ENCODE measurements around the gene STARD13.

Gene STARD13

DNA sequence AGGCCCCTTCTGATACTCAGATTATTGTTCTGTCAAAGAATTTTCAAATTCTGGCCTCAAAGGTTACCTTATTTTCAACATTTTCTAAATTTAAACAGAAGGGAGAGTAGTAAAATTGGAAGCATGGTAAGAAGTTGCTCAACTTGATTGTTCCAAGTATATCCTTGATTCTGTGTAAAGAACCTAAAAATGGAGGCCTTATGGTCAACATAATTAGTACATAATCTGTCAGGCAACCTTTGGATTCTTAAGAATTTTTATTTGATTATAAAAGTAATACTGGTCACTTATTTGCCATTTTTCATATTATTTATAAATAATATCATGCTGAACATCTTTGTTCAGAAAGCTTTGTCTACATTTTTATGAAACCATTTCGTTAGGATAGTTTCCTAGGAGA, 83.9 kb downstream of the STARD13 start:
- Histone ChIP-seq H4K8ac (ENCODE audit: low read length) (no peak overlapping the region), H3K4me3 (ENCODE audit: insufficient read depth in 1 of 2, low read depth in 1 of 2, low read length in 2 of 2) (no peak overlapping the region), H3K9ac (ENCODE audit: low read length) (no peak overlapping the region), H2BK15ac (ENCODE audit: low read depth, poor library complexity, severe bottlenecking) (no peak overlapping the region), H3K79me1 (replicated peaks; ENCODE audit: low read length, poor library complexity, severe bottlenecking) (peaks cover 29% of the 10 kb centered on the region), H2BK5ac (ENCODE audit: low read depth, low read length, poor library complexity, severe bottlenecking) (no peak overlapping the region), H3K4ac (ENCODE audit: low read depth in 1 of 2, low read length in 2 of 2) (no peak overlapping the region), H3K4me1 (ENCODE audit: control insufficient read depth, insufficient read depth, low read depth, low read length) (peaks cover 6% of the 10 kb centered on the region), H3K23ac (ENCODE audit: low read length in 2 of 2) (no peak overlapping the region), H2AK5ac (ENCODE audit: low read length, severe bottlenecking) (no peak overlapping the region), H3K14ac (ENCODE audit: low read length in 2 of 2) (no peak overlapping the region), H2BK12ac (ENCODE audit: low read length in 2 of 2) (no peak overlapping the region), H3K27me3 (ENCODE audit: control insufficient read depth in 1 of 2, insufficient read depth in 1 of 2, low read length in 2 of 2) (no peaks in the 10 kb centered on the region), H3K4me2 (ENCODE audit: low read length, poor library complexity, severe bottlenecking) (no peak overlapping the region), H2AFZ (ENCODE audit: low read depth, low read length) (no peak overlapping the region), H3K9me3 (ENCODE audit: control insufficient read depth, low read length) (no peaks in the 10 kb centered on the region), H2BK120ac (ENCODE audit: low read depth, low read length) (no peak overlapping the region), H3K36me3 (ENCODE audit: control insufficient read depth in 1 of 2, insufficient read depth in 2 of 2, low read depth in 1 of 2, low read length in 2 of 2) (peaks cover 0 to 2% of the 10 kb centered on the region in 2 experiments), H4K91ac (ENCODE audit: low read length) (no peak overlapping the region), H3K18ac (ENCODE audit: low read depth in 1 of 2, low read length in 2 of 2) (no peak overlapping the region), H3K27ac (ENCODE audit: low read length, poor library complexity, severe bottlenecking) (no peak overlapping the region)
- no peak for DNase-seq
- 100% methylated on average over 1 of the region's 1 CpG for WGBS

DNA sequence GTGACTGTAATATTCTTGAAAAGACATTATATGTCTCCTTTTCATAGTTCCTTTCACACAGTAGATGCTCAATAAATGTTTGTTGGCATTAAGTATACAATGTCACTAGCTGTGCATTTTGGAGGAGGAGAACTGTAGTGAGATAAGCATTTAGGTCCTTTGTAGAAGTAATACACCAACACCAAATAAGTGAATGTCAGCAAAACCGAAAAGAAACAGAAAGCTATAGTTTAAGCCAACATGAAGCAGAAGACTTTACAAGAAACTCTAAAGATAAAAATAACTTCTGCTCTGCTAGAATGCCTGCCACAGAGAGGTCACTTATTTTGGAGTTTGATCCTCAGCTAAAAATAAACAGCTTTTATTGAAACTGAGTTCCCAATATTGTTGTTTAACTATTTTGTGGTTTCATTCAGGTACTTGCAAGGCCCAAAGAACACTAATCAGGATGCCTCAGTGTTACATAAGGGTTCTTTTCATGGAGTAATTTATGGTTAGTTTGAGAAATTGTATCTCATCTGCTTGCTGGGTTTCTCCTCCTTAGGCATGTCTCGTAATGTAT, 86.2 kb downstream of the STARD13 start:
- Histone ChIP-seq H3K27me3 (ENCODE audit: control insufficient read depth in 1 of 2, insufficient read depth in 1 of 2, low read length in 2 of 2) (no peaks in the 10 kb centered on the region), H2BK5ac (ENCODE audit: low read depth, low read length, poor library complexity, severe bottlenecking) (no peak overlapping the region), H3K9ac (ENCODE audit: low read length) (no peak overlapping the region), H2AK5ac (ENCODE audit: low read length, severe bottlenecking) (no peak overlapping the region), H3K18ac (ENCODE audit: low read depth in 1 of 2, low read length in 2 of 2) (no peak overlapping the region), H3K4me2 (ENCODE audit: low read length, poor library complexity, severe bottlenecking) (no peak overlapping the region), H3K14ac (ENCODE audit: low read length in 2 of 2) (no peak overlapping the region), H3K4me3 (ENCODE audit: insufficient read depth in 1 of 2, low read depth in 1 of 2, low read length in 2 of 2) (no peak overlapping the region), H4K8ac (ENCODE audit: low read length) (no peak overlapping the region), H2BK12ac (ENCODE audit: low read length in 2 of 2) (no peak overlapping the region), H3K9me3 (ENCODE audit: control insufficient read depth, low read length) (no peaks in the 10 kb centered on the region), H2BK120ac (ENCODE audit: low read depth, low read length) (no peak overlapping the region), H2BK15ac (ENCODE audit: low read depth, poor library complexity, severe bottlenecking) (no peak overlapping the region), H3K4ac (ENCODE audit: low read depth in 1 of 2, low read length in 2 of 2) (no peak overlapping the region), H3K23ac (ENCODE audit: low read length in 2 of 2) (no peak overlapping the region), H3K79me1 (replicated peaks; ENCODE audit: low read length, poor library complexity, severe bottlenecking) (peaks cover 23% of the 10 kb centered on the region), H3K36me3 (ENCODE audit: control insufficient read depth in 1 of 2, insufficient read depth in 2 of 2, low read depth in 1 of 2, low read length in 2 of 2) (peaks cover 0 to 2% of the 10 kb centered on the region in 2 experiments), H3K27ac (ENCODE audit: low read length, poor library complexity, severe bottlenecking) (no peak overlapping the region), H2AFZ (ENCODE audit: low read depth, low read length) (no peak overlapping the region), H4K91ac (ENCODE audit: low read length) (no peak overlapping the region), H3K4me1 (ENCODE audit: control insufficient read depth, insufficient read depth, low read depth, low read length) (peaks cover 4% of the 10 kb centered on the region)
- 97% methylated on average over 2 of the region's 2 CpGs for WGBS
- peak; percentile 30 for DNase-seq

DNA sequence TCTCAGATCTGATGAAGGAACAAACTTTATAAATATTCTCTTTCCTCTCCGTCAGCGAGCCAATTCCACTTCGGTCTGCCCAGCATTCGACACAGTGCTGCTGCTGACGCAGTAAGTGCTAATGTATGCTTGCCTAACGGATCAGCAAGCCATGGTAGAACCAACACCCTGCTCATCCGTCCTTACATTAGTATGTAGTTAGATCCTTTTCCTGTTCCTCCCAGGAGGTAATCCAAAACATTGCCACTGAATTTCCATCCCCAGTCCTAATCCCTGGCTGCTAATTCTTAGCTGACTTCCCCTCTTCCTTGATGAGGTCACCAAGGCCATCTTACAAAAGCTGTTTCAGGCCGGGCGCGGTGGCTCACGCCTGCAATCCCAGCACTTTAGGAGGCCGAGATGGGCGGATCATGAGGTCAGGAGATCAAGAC, 88.0 kb downstream of the STARD13 start:
- H2AK5ac ChIP-seq (ENCODE audit: low read length, severe bottlenecking), result no peak overlapping the region
- H3K14ac ChIP-seq (ENCODE audit: low read length in 2 of 2), result no peak overlapping the region
- H3K36me3 ChIP-seq (ENCODE audit: control insufficient read depth in 1 of 2, insufficient read depth in 2 of 2, low read depth in 1 of 2, low read length in 2 of 2), result peaks cover 0 to 2% of the 10 kb centered on the region in 2 experiments
- no peak overlapping the region for H2BK12ac ChIP-seq (ENCODE audit: low read length in 2 of 2)
- no peak overlapping the region for H3K4me3 ChIP-seq (ENCODE audit: insufficient read depth in 1 of 2, low read depth in 1 of 2, low read length in 2 of 2)
- no peak overlapping the region for H3K23ac ChIP-seq (ENCODE audit: low read length in 2 of 2)
- H2BK120ac ChIP-seq (ENCODE audit: low read depth, low read length), result no peak overlapping the region
- no peak overlapping the region for H2BK5ac ChIP-seq (ENCODE audit: low read depth, low read length, poor library complexity, severe bottlenecking)
- no peaks in the 10 kb centered on the region for H3K27me3 ChIP-seq (ENCODE audit: control insufficient read depth in 1 of 2, insufficient read depth in 1 of 2, low read length in 2 of 2)
- no peak overlapping the region for H4K91ac ChIP-seq (ENCODE audit: low read length)
- peak overlapping the region; percentile 29 for H4K8ac ChIP-seq (ENCODE audit: low read length)
- no peak overlapping the region for H3K4ac ChIP-seq (ENCODE audit: low read depth in 1 of 2, low read length in 2 of 2)
- H3K27ac ChIP-seq (ENCODE audit: low read length, poor library complexity, severe bottlenecking), result no peak overlapping the region
- 88% methylated on average over 13 of the region's 13 CpGs for WGBS
- DNase-seq, result no peak
- H3K9ac ChIP-seq (ENCODE audit: low read length), result no peak overlapping the region
- no peaks in the 10 kb centered on the region for H3K9me3 ChIP-seq (ENCODE audit: control insufficient read depth, low read length)
- H3K18ac ChIP-seq (ENCODE audit: low read depth in 1 of 2, low read length in 2 of 2), result peak overlapping the region in 1 of 2 experiments; percentile 48
- H2AFZ ChIP-seq (ENCODE audit: low read depth, low read length), result no peak overlapping the region
- H3K4me1 ChIP-seq (ENCODE audit: control insufficient read depth, insufficient read depth, low read depth, low read length), result peaks cover 7% of the 10 kb centered on the region
- peaks cover 23% of the 10 kb centered on the region for H3K79me1 ChIP-seq (replicated peaks; ENCODE audit: low read length, poor library complexity, severe bottlenecking)
- no peak overlapping the region for H2BK15ac ChIP-seq (ENCODE audit: low read depth, poor library complexity, severe bottlenecking)
- no peak overlapping the region for H3K4me2 ChIP-seq (ENCODE audit: low read length, poor library complexity, severe bottlenecking)

DNA sequence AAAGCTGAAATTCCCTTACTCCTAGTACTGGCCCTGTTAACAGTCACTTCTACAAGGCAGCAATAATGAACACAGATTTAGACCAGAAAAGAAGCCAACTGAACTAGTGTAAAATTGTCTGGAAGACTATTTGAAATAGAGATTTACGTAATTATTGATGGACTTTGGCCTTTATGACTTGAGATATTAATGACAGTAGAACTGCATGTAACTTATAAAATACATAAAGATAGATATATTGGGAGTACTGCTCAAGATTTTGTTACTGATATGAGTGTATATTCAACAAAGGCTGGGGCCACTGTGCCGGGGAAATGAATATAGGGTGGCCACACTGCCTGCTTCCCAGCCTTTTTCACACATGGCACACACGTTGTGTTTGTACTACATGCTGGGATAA, 88.8 kb downstream of the STARD13 start:
- WGBS, result 97% methylated on average over 2 of the region's 3 CpGs
- Histone ChIP-seq H3K27me3 (ENCODE audit: control insufficient read depth in 1 of 2, insufficient read depth in 1 of 2, low read length in 2 of 2) (no peaks in the 10 kb centered on the region), H4K8ac (ENCODE audit: low read length) (peak overlapping the region; percentile 59), H3K9ac (ENCODE audit: low read length) (no peak overlapping the region), H3K4me2 (ENCODE audit: low read length, poor library complexity, severe bottlenecking) (no peak overlapping the region), H3K27ac (ENCODE audit: low read length, poor library complexity, severe bottlenecking) (no peak overlapping the region), H2BK5ac (ENCODE audit: low read depth, low read length, poor library complexity, severe bottlenecking) (no peak overlapping the region), H3K4ac (ENCODE audit: low read depth in 1 of 2, low read length in 2 of 2) (peak overlapping the region in 1 of 2 experiments; percentile 60), H3K36me3 (ENCODE audit: control insufficient read depth in 1 of 2, insufficient read depth in 2 of 2, low read depth in 1 of 2, low read length in 2 of 2) (peaks cover 0 to 2% of the 10 kb centered on the region in 2 experiments), H3K23ac (ENCODE audit: low read length in 2 of 2) (no peak overlapping the region), H2AFZ (ENCODE audit: low read depth, low read length) (no peak overlapping the region), H2AK5ac (ENCODE audit: low read length, severe bottlenecking) (peak overlapping the region; percentile 6), H3K4me3 (ENCODE audit: insufficient read depth in 1 of 2, low read depth in 1 of 2, low read length in 2 of 2) (no peak overlapping the region), H4K91ac (ENCODE audit: low read length) (peak overlapping the region; percentile 18), H2BK120ac (ENCODE audit: low read depth, low read length) (peak overlapping the region; percentile 1), H3K14ac (ENCODE audit: low read length in 2 of 2) (no peak overlapping the region), H3K4me1 (ENCODE audit: control insufficient read depth, insufficient read depth, low read depth, low read length) (peaks cover 8% of the 10 kb centered on the region), H3K18ac (ENCODE audit: low read depth in 1 of 2, low read length in 2 of 2) (peak overlapping the region in 1 of 2 experiments; percentile 61), H2BK15ac (ENCODE audit: low read depth, poor library complexity, severe bottlenecking) (no peak overlapping the region), H2BK12ac (ENCODE audit: low read length in 2 of 2) (peak overlapping the region; percentile 11 to 27), H3K9me3 (ENCODE audit: control insufficient read depth, low read length) (no peaks in the 10 kb centered on the region), H3K79me1 (replicated peaks; ENCODE audit: low read length, poor library complexity, severe bottlenecking) (peaks cover 19% of the 10 kb centered on the region)
- no peak for DNase-seq
